HG03066 (cell line): Measurements from ENCODE around the gene EIF1.
"Not testable (repeated sequence)": the region's sequence is repeated elsewhere in the genome, so short reads cannot be mapped to it uniquely, and the experiment has no call there.

Source experiments
- ATAC-seq: cut with Tn5 transposase; IDR thresholded peaks from one replicate; pipeline ENCODE4 v1.9.1; 2021; ENCODE audit warnings: low read depth; ENCODE audit not compliant: unreplicated experiment

Gene EIF1

GRCh38 chr17:41678411-41678906 is 10.2 kb upstream of the EIF1 start:
- ATAC-seq: peak; percentile 9

- ATAC-seq: peak; percentile 63
These were observed 9.6 kb upstream of the EIF1 start for GRCh38 chr17:41678907-41679739.

GRCh38 chr17:41679740-41680425 is 8.8 kb upstream of the EIF1 start:
- no peak for ATAC-seq

- no peak for ATAC-seq
These were observed 8.2 kb upstream of the EIF1 start for GRCh38 chr17:41680426-41681040.

- no peak for ATAC-seq
These were observed 6.9 kb upstream of the EIF1 start for GRCh38 chr17:41681776-41682175.

- ATAC-seq: no peak
These were observed 6.1 kb upstream of the EIF1 start for GRCh38 chr17:41682631-41683030.

- ATAC-seq: no peak
These were observed 5.2 kb upstream of the EIF1 start for GRCh38 chr17:41683441-41684007.

GRCh38 chr17:41684035-41684434 is 4.7 kb upstream of the EIF1 start:
- ATAC-seq: no peak

GRCh38 chr17:41685753-41686152 is 2.9 kb upstream of the EIF1 start:
- not testable (repeated sequence) for ATAC-seq

- no peak for ATAC-seq
These were observed 2.4 kb upstream of the EIF1 start for GRCh38 chr17:41686281-41686680.

- no peak for ATAC-seq
These were observed 651 bp upstream of the EIF1 start for GRCh38 chr17:41687828-41688640.

GRCh38 chr17:41689497-41690299 is 1.0 kb downstream of the EIF1 start:
- ATAC-seq: no peak

- no peak for ATAC-seq
These were observed 1.8 kb downstream of the EIF1 start for GRCh38 chr17:41690497-41690896.

- no peak for ATAC-seq
These were observed 2.5 kb downstream of the EIF1 start for GRCh38 chr17:41691031-41691777.

GRCh38 chr17:41692722-41693521 is 4.2 kb downstream of the EIF1 start:
- no peak for ATAC-seq

- no peak for ATAC-seq
These were observed 6.5 kb downstream of the EIF1 start for GRCh38 chr17:41695134-41695661.

- no peak for ATAC-seq
These were observed 7.5 kb downstream of the EIF1 start for GRCh38 chr17:41695954-41696757.
